Endothelial cell (in vitro differentiated cells): ENCODE measurements around the gene PROK1. TPM values are rescaled to one million over a fixed set of nuclear protein-coding genes. Genes with fewer than 3 reads are reported as not detected.
A peak's percentile ranks its signal among the peaks of the same experiment; 100 is the strongest.

Experiments used
- DNase-seq: peaks from one replicate; pipeline ENCODE4 v3.0.0; 2021; ENCODE audit warnings: low spot score
- H3K27ac Mint-ChIP-seq: one replicate; pipeline ENCODE4 v1.8.0; 2021; ENCODE audit warnings: mixed read lengths, inconsistent platforms; ENCODE audit not compliant: unreplicated experiment
- H3K27me3 Mint-ChIP-seq: one replicate; pipeline ENCODE4 v1.8.0; 2021; ENCODE audit warnings: mild to moderate bottlenecking, moderate library complexity, mixed read lengths, inconsistent platforms; ENCODE audit not compliant: unreplicated experiment
- H3K36me3 Mint-ChIP-seq: one replicate; pipeline ENCODE4 v1.8.0; 2021; ENCODE audit warnings: mild to moderate bottlenecking, low read depth, mixed read lengths, inconsistent platforms; ENCODE audit not compliant: unreplicated experiment
- H3K4me1 Mint-ChIP-seq: one replicate; pipeline ENCODE4 v1.8.0; 2021; ENCODE audit warnings: mild to moderate bottlenecking, mixed read lengths, inconsistent platforms; ENCODE audit not compliant: unreplicated experiment
- H3K4me3 Mint-ChIP-seq: one replicate; pipeline ENCODE4 v1.8.0; 2021; ENCODE audit warnings: mild to moderate bottlenecking, mixed read lengths, inconsistent platforms; ENCODE audit not compliant: unreplicated experiment
- H3K9me3 Mint-ChIP-seq: one replicate; pipeline ENCODE4 v1.8.0; 2021; ENCODE audit warnings: mixed read lengths, inconsistent platforms; ENCODE audit not compliant: unreplicated experiment
- CTCF ChIP-seq: fragments of 200-600 bp; sonication (generic); IDR thresholded peaks from one replicate; pipeline ENCODE4 v1.5.0; 2021; ENCODE audit warnings: antibody characterized with exemption; ENCODE audit not compliant: unreplicated experiment
- total RNA-seq: library from RNA; stranded (reverse); fragmentation: NEBNext Ultra II Directional; extraction: Animal tissue kit (Norgen Biotek cat#: 25700); gene quantifications from one replicate; pipeline ENCODE4 v1.2.1, GENCODE V29; 2021; ENCODE audit not compliant: unreplicated experiment

Gene PROK1
- total RNA-seq, 1 donor from 2014 or later: not detected

- no peak overlapping the region for H3K27ac Mint-ChIP-seq
- TF ChIP-seq CTCF: no peak
- no peaks in the 10 kb centered on the region for H3K9me3 Mint-ChIP-seq
- H3K4me1 Mint-ChIP-seq: peaks cover 8% of the 10 kb centered on the region
- no peak overlapping the region for H3K4me3 Mint-ChIP-seq
- peaks cover 1% of the 10 kb centered on the region for H3K27me3 Mint-ChIP-seq
- DNase-seq: no peak
- no peaks in the 10 kb centered on the region for H3K36me3 Mint-ChIP-seq
These were observed 31.1 kb downstream of the PROK1 start for GRCh38 chr1:110481968-110482623.

- no peak overlapping the region for H3K27ac Mint-ChIP-seq
- H3K9me3 Mint-ChIP-seq: no peaks in the 10 kb centered on the region
- DNase-seq: no peak
- TF ChIP-seq CTCF: no peak
- peaks cover 1% of the 10 kb centered on the region for H3K27me3 Mint-ChIP-seq
- no peaks in the 10 kb centered on the region for H3K36me3 Mint-ChIP-seq
- H3K4me3 Mint-ChIP-seq: no peak overlapping the region
- peaks cover 8% of the 10 kb centered on the region for H3K4me1 Mint-ChIP-seq
These were observed 31.8 kb downstream of the PROK1 start for GRCh38 chr1:110482662-110483307.

GRCh38 chr1:110483308-110483685 is 32.3 kb downstream of the PROK1 start:
- H3K9me3 Mint-ChIP-seq: no peaks in the 10 kb centered on the region
- H3K36me3 Mint-ChIP-seq: no peaks in the 10 kb centered on the region
- TF ChIP-seq CTCF: no peak
- peaks cover 1% of the 10 kb centered on the region for H3K27me3 Mint-ChIP-seq
- no peak overlapping the region for H3K4me3 Mint-ChIP-seq
- no peak overlapping the region for H3K27ac Mint-ChIP-seq
- H3K4me1 Mint-ChIP-seq: peaks cover 8% of the 10 kb centered on the region
- DNase-seq: no peak

GRCh38 chr1:110484801-110485200 is 33.9 kb downstream of the PROK1 start:
- DNase-seq: no peak
- Mint-ChIP-seq H3K27me3 (peaks cover 2% of the 10 kb centered on the region), H3K4me3 (no peak overlapping the region), H3K9me3 (no peaks in the 10 kb centered on the region), H3K27ac (no peak overlapping the region), H3K36me3 (no peaks in the 10 kb centered on the region), H3K4me1 (peaks cover 7% of the 10 kb centered on the region)
- TF ChIP-seq CTCF: no peak

- H3K27me3 Mint-ChIP-seq: peaks cover 4% of the 10 kb centered on the region
- TF ChIP-seq CTCF: no peak
- H3K36me3 Mint-ChIP-seq: no peaks in the 10 kb centered on the region
- H3K9me3 Mint-ChIP-seq: no peaks in the 10 kb centered on the region
- H3K4me3 Mint-ChIP-seq: no peak overlapping the region
- DNase-seq: no peak
- H3K27ac Mint-ChIP-seq: peak overlapping the region; percentile 10
- H3K4me1 Mint-ChIP-seq: peaks cover 4% of the 10 kb centered on the region
These were observed 34.8 kb downstream of the PROK1 start for GRCh38 chr1:110485725-110486124.
